Fibroblast of skin of left quadriceps (primary cell): ENCODE measurements around the gene CCNF.

Experiments
- DNase-seq, 2 experiments: peaks; one replicate each; pipeline ENCODE4 v3.0.0-alpha.2; 2013; ENCODE audit warnings: low read depth in 2 of 2

CCNF gene

DNA sequence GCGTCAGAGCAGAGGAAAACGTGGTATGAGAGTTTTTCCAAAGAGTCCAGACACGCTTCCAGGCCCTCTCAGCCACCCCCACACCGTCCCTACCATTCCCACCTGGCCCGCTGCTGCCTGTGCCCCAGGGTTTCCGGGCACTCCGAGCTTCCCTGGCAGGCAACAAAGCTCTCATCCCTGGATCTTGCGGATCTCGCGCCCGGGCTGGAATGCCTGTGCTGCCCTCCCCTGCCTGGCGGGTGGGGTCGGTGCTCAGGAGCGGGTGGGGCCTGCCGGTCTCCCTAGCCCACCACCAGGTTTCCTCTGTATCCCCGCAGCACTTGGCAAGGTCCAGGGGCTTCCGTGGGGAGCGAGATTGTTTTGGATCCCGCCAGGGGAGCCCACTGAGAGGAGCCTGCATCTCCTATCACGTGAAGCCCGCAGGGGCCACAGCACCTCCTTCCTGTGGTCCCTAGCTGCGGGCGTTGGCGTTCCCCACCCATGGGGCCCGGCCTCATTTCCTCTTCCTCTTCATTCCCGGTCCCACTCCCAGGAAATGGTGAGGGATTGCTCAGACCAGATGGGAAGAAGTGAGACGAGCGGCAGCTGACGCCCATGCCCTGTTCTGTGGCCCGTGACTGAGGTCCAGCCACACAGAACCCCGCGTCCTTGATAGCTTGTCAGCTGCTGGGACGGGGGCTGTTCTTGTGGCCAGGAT lies 56.7 kb downstream of the CCNF start:
- no peak for DNase-seq

DNA sequence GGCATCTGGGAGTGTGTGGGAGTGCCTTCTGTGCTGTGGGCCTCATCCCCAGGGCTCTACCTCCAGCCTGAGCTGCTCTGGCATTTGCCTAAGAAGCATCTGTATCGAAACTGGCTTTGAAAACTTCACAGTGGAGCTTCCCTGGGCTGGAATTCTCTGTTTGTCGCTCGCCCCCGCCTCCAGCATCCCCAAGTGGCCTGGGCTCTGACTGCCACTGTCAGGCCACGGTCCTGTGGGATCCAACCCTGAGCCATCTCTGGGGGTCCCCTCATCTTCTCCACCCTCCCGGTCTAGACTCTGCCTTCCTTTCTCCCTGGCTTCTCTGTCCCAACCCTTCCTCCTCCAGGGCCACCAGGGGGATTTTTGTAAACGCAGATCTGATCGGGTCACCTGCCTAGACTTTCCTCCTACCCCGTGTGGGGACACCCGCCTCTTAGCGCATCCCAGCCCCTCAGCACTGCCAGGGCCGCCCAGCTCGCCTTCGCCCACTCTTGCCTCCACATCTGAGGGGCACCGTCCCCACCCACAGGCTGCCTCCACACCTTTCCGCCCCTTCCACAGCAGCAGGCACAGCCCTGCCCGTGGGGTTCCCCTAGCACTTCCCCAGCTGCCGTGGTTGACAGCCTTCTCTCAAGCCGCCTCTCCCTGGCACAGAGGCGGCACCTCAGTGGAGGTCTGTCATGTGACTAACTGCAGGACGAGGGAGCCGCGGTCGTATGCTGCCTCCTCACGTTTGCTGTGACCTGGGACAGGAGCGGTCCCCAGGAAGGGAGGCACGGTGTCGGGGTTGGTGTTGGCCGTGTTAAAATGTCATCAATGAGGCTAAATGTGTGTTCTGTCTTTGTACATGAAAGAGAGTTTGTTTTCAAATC lies 57.6 kb downstream of the CCNF start:
- no peak for DNase-seq

DNA sequence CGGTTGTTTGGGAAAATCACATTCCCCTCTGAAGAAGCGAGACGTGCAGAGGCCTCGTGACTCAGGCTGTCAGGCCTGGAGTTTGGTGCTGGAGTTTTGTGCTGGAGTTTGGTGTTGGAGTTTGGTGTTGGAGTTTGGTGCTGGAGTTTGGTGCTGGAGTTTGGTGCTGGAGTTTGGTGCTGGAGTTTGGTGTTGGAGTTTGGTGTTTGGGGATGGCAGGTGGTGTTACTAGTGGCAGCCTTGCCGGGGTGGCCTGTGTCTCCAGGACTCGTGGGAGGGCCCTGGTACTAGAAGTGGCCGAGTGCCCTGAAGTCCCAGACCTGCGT lies 58.2 kb downstream of the CCNF start:
- DNase-seq, result no peak

DNA sequence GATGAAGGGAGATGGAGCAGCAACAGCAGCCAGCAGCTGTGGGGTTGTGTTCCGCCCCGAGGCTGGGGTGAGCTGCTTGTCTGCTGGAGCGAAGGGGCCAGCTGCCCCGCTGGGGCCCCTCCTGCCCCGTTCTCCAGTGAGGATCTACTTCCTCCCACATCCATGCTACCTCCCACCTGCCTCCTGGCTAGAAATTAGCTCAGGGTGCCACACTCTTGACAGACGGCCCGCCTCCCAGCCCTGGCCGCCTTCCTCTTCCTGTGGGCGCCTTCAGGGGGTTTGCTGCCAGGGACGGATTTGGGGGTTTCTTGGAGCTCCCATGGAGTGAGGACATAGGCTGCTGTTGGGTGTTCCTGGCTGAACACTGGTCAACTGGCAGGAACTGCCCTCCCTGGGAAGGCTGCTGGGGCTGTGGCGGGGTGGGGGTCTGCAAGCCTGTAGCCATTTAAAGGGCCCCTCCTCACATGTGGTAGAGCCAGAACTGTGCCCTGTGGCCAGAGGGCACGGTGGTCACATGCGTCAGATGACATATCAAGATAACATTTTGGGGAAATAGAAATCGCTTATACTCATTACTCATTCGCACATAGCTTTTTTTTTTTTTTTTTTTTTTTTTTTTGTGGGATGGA lies 58.8 kb downstream of the CCNF start:
- no peak for DNase-seq

DNA sequence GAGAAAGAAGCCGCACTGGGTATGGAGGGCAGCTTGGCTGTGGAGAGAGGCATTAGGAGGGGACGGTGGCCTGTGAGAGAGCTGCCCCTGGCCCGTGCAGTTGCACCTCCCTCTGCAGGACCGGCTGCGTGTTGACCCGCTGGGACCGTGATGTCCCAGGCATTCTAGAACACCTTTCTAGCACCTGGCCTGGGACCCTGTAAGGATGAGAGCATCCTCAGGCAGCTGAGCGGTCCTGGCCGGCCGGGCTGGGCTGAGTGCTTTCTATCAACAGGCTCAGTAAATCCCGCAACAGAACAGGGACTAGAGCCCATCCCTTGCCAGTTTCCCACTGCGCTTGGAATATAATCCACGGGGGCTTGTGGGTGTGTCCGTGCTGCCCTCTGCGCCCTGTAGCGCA lies 60.3 kb downstream of the CCNF start:
- no peak for DNase-seq

DNA sequence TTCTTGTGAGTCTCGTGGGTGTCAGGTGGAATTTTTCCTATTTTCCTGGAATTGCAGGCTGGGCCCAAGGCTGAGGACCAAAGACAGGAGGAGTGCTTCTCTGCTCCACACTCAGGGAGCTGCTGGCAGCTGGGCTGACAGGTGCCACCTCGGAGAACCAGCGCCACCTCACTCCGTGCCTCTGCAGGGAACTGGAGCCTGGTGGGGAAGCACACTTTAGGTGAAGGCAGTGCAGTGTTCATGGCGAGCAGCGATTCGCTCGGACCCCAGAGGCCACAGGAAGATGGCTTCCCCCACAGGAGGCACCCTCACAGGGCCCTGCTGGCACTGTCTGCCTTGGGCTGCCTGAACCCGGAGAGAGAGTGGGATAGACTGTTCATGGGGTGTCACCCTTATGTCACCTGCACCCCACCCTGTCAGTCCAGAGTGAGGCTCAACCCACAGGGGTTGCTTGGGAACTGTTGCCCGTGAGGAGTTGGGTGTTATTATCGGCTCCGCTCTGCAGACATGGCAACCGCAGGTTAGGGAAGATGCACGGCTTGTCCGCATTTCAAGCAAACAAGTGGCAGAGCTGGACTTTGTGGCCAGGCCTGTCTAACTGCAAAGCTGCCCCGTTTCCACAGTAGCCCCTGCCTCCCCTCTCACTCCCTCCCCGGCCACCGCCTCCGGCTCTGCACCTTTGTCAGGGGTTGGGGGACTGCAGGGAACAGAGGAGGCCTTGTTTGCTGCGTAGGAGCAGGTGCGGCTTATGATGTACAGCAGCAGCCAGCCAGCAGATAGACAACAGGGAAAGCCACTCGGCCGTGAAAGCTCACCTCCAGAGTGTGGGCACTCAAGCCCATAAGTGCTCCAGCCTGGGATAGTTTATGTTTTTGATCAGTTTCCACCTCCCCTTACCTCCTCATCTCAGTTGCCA lies 61.2 kb downstream of the CCNF start:
- DNase-seq, result no peak

DNA sequence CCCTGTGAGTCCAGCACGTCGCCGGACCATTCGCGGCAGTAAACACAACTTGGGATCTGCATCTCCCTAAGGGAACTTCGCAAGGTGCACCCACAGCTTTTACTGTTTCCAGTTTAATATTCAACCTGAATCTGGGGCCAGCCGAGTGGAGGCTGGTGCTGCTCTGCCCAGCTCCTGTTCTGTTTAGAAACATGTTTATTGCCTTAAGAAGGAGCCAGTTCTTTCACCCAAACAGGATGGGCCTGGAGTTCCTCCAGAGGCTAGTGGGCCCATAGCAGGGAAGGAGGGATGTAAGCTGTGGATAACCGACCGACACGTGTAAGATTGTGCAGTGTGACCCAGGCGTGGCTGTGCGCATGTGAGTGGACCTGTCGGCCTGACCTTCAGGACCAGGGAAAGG lies 63.0 kb downstream of the CCNF start:
- no peak for DNase-seq

DNA sequence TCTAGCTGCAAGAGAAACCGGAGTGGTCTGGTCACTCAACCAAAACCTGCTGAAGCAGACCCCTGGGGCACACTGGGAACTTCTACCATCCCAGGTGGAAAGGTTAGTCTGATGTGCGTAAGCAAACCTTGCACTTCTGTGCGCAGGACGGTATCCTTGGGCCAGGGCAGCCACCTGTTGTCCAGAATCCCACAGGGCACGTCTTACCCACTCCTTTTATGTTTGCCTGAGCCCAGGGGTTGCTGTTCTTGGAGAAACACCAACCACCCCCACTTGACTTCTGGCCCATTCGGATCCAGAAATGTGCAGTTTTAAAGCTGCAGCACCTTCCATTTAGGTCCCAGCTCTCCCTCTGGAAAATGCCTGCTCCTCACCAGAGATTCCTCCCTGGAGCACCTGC lies 64.4 kb downstream of the CCNF start:
- DNase-seq, result no peak

DNA sequence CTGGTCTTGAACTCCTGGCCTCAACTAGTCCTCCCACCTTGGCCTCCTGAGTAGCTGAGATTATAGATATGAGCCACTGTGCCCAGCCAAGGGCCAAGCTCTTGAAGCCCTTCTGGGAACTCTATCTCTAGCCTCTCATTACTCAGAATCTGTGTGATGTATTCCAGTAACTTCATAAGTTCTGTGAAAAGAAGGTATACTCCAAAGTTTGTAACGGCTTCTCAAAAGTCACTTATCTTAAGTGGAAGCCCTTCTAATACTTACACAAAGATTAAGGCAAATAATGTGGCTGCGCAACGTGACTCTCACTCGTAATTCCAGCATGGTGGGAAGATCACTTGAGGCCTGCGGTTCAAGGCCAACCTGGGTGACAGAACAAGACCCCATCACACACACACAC lies 65.4 kb downstream of the CCNF start:
- DNase-seq, result no peak

DNA sequence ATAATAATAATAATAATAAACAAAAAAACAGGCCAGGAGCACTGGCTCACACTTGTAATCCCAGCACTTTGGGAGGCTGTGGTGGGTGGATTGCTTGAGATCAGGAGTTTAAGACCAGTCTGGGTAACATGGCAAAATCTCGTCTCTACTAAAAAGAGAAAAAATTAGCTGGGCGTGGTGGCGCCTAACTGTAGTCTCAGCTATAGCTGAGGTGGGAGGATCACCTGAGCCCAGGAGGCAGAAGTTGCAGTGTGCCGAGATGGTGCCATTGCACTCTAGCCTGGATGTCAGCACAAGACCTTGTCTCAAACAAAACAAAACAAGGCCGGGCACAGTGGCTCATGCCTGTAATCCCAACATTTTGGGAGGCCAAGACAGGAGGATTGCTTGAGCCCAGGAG lies 65.8 kb downstream of the CCNF start:
- DNase-seq, result no peak

DNA sequence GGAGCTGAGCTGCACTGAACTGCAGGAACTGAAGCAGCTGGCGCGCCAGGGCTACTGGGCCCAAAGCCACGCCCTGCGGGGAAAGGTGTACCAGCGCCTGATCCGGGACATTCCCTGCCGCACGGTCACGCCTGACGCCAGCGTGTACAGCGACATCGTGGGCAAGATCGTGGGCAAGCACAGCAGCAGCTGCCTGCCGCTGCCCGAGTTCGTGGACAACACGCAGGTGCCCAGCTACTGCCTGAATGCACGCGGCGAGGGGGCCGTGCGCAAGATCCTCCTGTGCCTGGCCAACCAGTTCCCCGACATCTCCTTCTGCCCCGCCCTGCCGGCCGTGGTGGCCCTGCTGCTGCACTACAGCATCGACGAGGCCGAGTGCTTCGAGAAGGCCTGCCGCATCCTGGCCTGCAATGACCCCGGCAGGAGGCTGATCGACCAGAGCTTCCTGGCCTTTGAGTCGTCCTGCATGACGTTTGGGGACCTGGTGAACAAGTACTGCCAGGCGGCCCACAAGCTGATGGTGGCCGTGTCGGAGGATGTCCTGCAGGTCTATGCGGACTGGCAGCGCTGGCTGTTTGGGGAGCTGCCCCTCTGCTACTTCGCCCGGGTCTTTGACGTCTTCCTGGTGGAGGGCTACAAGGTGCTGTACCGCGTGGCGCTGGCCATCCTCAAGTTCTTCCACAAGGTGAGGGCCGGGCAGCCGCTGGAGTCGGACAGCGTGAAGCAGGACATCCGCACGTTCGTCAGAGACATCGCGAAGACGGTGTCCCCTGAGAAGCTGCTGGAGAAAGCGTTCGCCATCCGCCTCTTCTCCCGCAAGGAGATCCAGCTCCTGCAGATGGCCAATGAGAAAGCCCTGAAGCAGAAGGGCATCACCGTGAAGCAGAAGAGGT lies 67.2 kb downstream of the CCNF start:
- DNase-seq, result no peak

DNA sequence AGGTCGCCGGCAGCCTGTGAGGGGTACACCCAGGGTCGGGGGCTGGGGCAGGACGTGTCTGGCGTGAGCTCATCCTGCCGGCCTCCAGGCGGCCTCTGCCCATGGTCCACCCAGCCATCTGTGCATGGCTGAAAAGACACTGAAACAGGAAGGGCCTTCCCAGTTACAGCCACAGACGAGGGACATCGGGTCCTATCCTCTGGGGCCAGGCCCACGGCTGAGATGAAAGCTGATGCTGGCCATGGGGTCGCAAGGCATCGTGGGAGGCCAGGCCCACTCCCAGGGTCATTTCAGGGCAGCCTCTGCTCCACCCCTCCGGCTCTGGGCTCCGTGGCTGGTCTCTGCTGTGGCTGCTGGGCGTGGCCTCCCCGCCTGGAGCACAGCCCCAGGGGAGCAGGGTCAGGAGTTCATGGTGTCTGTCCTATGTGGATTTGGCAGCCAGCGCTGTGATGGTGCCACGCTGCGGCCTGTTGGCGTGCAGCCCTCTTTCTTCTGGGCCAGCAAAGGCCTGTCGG lies 67.9 kb downstream of the CCNF start:
- DNase-seq, result no peak

DNA sequence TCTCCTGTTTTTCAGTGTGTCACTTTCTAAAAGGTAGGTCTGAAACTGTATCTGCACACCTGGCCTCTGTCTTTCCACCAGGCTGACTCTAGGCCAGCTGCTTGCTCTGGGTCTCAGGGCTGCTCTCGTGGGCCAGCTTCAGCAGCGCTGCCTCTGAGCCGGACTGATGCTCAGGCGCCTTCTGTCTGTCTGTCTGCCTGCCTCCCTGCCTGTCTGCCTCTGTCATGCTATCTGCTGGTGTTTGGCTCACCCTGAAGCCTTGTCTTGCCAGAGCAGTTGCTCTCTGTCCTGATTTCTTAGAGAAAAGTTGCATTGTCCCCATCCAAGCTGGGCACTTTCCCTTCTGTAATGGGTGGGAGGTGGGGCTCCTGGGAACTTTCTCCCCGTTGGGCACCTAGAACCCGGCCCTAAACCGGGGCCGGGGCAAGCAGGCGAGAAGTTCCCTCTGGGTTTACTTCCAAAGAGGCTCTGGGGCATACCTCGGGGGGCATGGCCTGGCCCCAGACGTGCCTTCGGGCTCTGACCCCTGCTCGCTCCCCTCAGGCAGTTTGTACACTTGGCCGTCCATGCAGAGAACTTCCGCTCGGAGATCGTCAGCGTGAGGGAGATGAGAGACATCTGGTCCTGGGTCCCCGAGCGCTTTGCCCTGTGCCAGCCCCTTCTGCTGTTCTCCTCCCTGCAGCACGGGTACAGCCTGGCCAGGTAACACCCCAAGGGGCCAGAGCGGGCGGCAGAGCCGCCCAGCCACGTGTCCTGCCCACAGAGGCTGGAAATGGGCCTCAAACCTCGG lies 68.6 kb downstream of the CCNF start:
- DNase-seq, result no peak

DNA sequence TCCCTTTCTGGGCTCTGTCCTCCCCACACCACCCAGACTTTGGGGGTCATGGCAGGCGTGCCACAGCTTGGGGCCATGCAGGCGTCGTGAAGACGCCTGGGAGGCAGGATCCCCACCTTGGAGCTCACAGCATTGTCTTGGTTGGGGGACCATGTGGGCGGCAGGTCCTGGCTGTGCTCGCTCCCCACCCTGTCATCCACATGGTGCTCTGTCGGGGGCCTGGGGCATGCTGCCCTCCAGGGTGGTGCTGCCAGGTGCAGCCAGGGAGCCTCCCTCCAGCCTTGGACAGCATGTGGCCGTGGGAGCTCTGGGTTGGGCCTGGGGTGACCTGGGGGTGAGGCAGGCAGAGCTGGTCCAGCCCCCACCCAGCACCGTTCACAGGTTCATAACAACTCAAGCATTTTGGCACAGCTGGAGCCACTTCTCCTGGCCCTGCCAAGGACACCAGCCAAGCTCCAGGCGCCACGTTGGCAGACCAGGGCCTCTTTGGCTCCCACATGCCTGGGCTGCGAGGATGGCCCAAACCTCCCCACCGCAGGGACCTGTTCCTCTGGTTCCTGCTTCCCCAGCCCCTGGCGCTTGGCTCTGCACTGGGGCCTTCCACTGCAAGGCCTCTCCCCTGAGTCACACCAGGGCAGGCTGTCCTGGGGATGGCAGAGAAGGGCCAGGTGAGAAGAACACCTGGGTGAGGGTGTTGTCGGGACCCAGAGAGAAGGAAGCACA lies 69.4 kb downstream of the CCNF start:
- no peak for DNase-seq

DNA sequence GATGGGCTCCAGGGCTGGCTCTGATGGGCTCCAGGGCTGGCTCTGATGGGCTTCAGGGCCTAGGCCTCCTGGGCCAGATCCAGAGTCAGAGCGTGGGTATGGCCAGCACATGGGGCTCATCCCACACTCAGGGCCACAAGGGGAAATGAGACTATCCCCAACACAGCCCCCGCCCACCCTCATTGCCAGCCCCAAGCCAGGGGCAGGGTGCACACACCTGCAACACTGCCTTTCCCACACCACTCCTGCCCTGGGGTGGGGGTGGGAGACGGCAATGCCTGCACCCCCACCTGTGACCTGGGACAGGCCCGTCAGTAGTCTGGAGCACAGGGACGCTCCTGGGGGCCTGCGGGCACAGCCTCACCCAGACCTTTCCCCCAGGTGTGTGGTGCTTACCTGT lies 70.2 kb downstream of the CCNF start:
- no peak for DNase-seq

DNA sequence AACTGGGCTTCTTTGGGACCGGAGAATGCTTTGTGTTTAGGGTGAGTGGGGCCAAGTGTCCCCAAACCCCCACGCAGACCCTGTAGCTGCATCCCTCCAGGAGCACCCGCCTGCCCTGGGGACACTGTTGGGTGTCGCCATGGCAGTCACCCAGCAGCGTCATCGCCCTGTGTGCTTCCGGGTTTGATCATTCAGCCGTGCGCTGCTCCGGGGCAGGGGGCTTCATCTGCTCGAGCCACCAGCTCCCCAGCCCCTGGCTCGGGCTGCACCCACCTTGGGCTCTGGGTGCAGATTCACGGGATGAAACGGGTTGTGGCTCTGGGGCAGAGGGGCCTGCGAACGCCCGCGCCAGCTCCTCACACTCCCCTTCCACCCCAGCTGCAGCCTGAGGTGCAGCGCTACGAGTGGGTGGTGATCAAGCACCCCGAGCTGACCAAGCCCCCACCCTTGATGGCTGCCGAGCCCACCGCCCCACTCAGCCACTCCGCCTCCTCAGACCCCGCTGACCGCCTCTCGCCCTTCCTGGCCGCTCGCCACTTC lies 70.7 kb downstream of the CCNF start:
- DNase-seq, result no peak

DNA sequence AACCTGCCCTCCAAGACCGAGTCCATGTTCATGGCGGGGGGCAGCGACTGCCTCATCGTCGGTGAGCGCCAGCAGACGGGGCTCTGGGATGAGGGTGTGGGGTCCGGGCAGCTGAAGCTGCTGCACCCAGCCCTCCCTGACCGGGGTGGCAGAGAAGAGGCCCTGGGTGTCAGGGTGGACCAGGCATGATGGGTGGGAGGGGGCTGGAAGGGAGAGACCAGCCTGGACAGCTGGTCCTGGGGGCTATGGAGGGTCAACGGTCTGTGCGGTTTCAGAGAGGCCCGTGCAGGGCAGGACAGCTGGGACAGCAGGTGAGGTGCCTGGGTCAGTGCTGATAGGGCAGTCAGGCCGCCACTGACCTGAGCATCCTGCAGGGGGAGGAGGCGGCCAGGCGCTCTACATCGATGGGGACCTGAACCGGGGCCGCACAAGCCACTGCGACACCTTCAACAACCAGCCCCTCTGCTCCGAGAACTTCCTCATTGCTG lies 71.2 kb downstream of the CCNF start:
- no peak for DNase-seq

DNA sequence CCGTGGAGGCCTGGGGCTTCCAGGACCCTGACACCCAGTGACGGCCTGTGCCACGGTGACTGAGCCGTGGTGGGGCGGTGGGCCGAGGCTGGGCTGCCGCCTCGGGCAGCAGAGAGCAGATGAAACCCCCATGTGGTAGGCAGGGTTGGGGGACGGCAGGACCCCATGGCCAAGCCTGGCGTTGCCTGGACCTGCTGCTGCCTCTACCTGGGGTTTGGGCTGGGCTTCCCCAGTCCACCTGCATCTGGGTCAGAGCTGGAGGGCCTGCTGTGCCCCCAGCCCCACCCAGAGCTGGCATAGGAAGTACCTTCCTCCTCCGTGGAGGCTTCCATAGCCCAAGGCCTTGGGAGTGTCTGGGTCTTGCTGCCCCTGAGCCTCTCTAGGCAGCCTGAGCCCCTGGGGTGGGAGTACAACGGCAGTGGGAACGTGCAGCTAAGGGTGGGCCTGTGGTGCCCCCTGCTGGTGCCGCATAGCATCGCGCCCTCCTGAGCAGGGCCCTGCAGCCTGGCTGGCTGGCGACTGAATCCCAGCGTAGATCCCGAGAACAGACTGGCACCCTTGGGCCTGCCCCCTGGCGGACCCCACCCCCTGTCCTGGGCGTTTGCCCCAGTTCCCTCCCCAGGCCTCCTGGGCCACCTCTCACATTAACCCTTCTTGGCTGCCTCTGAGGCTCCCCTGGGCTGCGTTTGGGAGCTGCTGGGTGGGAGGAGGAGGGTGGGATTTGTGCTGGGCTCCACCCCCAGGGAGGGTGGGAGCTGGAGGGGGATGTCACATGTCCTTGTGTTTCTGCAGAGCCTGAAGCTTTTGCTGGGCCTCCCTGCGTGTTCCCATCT lies 71.9 kb downstream of the CCNF start:
- DNase-seq, result peak; percentile 38 to 41
